ENCODE results near the gene EPHA5.

EPHA5 gene

DNA sequence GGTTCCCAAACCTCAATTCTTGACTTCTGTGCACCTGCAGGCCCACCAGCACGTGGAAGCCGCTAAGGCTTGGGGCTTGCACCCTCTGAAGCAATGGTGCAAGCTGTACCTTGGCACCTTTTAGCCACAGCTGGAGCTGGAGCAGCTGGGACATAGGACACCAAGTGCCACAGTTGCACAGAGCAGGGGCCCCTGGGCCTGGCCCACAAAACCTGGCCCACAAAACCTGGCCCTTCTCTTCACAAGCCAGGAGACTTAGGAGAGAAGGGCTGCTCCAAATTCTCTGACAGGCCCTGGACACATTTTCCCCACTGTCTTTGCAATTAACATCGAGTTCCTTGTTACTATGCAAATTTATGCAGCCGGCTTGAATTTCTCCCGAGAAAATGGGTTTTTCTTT is 197.8 kb downstream of the EPHA5 start:
- DNase-seq: no peak

GRCh38 chr4:65467068-65467680 is 203.1 kb downstream of the EPHA5 start:
- no peak for DNase-seq

DNA sequence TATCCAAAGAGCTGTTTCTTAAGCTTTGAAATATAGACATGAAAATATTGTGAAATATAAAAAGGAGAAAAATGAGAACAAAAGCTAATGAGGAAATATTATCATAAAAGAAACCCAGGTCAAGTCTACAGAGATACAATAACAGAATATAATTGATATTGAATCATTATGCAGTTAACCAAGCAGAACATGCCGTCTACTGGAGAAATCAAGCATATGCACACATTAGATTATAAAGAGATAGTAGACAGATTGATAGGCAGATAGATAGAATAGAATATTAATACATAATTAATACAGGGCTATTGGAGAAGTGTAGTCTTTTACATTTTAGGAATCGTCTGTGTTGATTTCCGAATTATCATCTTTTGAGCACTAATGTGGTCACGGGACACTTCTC is 208.5 kb downstream of the EPHA5 start:
- no peak for DNase-seq

GRCh38 chr4:65457011-65457410 is 213.3 kb downstream of the EPHA5 start:
- no peak for DNase-seq

DNA sequence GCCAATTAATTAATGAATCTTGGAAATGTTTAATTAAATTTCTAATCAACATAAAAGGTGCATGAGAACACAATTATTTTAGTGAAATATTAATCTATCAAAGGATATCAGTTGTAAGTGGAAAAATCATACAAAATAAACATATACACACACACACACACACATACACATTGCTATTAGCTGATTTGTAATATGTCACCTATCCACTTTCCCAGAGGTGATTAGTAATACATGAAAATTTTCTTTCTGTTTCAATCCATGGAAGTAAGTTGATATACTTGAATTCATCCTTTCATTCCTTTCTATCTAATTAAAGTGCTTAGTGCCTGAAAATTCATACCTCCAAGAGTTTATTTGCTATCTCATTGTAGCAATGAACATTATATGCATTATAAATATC is 213.7 kb downstream of the EPHA5 start:
- no peak for DNase-seq

DNA sequence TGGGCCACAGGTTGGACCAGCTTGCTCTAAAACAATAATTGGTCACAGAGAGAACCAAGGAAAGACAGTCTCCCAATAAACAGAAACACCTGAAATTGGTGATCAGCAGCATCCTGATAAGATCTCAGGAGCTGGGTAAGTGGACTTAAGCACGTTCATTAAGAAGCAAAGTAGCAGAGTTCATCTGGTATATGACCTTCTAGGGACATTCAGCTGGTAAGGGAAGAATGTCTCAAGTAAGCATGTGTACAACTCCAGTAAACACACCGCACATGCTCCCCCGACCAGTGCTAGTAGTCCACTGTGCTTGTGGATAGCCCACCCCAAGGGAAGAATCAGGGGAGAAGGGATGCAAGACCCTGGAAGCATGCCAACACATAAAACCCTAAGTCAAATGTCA is 216.9 kb downstream of the EPHA5 start:
- DNase-seq: no peak

- peak; percentile 8 for DNase-seq
Observed at GRCh38 chr4:65450899-65451298, 219.4 kb downstream of the EPHA5 start.

GRCh38 chr4:65437102-65437501 is 233.2 kb downstream of the EPHA5 start:
- DNase-seq: no peak

DNA sequence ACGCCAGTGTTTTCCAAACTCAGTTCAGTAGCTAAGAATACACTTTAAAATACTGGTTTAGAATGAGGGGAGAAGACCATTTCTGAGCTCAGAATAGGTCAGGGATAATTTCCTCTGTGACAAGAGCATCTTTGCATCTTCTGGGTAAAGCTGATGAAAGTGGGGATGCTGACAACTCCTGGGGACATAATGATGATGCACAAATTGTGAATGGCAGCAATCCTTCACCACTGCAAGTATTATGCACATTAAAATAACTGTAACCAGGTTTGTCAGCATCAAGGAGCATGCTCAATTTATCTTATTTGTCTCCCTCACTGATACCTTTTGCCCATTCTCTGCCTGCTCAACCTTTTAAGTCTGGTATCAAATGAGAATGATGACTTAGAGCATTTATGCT is 248.2 kb downstream of the EPHA5 start:
- DNase-seq: no peak

DNA sequence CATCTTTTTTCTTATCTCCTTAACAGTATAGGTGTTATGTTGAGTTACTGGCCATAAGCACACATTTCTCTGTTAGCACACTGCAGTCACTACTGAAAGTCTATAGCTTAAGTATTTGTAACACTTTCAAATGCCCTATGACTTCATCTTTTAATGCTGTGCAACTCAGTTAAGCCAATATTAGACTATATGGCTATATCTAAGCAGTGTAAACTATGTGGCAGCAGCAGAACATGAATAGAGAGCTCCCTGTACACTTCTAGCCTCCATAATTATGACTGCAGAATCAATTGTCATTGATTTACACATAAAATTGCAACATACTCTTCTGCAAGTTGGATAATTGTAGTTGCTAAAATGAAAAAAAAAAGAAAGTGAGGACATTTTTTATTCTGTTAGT is 250.3 kb downstream of the EPHA5 start:
- DNase-seq: no peak

DNA sequence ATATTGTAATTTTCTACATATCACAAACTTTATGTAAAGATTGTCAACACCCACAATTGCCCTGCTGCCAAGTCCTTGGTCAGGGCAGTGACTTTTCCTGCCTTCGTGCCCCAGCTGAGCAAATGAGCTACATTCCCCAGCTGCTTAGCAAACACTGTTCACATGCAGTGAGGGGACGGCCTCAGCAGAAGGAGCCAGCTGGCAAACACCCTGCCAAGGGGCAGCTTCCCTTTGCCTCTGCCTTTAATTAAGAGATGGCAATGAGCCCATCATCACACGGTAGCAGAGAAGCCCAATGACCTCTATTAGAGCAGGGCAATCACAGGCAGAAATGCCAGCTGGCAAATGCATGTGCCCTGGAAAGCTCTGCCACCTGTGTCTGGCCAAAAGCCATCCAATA is 253.4 kb downstream of the EPHA5 start:
- DNase-seq: peak; percentile 85

DNA sequence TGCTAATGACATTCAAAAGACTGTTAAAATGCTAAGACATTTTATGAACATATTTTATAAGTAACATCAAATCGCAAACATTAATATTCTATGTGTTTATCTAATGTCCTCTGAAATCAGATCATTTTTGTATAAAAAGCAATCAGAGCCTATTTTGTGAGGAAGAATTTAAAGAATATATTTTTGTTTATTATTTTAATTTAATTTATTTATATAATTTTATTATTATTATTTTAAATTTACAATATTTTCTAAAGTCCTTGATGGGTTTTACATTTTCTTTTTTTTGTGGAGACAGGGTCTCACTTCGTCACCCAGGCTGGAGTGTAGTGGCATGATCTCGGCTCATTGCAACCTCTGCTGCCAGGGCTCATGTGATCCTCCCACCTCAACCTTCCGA is 262.8 kb downstream of the EPHA5 start:
- DNase-seq: no peak

DNA sequence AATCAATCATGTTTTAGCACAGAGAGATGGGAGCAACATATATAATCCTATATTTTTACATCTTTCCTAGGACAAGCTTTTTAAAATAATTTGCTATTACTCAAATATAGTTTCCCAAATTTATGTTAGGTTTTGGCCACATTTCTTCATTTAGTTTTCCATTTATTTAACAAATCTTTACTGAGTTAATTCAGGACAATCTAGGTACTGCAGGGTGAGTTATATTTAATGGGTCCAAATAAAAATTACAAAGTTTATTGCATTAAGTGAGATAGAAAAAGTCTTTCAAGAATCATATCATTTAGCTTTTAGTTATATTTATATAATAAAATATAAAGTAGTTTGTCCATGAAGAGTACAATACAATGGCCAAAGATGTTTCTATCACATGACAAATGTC is 269.2 kb downstream of the EPHA5 start:
- no peak for DNase-seq

- DNase-seq: no peak
Observed at GRCh38 chr4:65399084-65399483, 271.2 kb downstream of the EPHA5 start.

- DNase-seq: peak; percentile 6
Observed at GRCh38 chr4:65393078-65393477, 277.2 kb downstream of the EPHA5 start.

GRCh38 chr4:65392488-65392887 is 277.8 kb downstream of the EPHA5 start:
- DNase-seq: no peak

DNA sequence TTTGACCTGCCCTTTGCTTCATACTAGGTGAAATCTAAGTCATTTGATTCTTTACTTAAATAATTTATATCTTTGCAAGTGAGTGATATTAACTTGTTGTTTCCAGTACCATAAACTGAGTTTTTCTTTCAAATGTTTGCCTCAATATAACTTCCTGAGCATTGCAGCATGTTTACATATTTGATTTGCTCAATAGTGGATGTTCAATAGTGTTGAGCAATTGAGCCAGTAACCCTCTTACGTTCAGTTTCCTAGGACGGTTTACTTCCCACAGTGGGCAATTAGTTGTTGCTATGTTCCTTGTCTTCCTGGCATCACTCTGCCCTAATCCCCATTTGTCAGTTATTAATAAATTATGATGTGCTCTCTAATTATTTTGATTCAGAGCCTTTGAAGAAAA is 278.5 kb downstream of the EPHA5 start:
- DNase-seq: no peak

DNA sequence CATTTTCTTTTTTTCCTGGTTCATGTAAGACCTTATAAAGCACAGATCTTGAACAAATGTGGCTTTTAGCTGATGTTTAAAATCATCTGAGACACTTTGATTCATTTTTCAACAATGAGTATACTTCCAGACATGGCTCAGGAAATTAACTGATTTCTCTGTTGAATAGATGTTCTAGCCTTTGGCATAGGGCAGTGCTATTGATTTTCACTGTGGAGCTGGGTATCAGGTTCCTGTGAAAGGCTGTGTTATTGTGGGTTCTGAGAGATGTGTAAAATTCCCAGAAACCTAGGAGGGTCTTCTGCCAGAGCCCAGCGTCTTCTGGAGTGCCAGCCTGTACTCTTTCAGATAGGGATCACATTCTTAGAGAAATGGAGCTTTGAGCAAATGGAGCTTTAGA is 278.9 kb downstream of the EPHA5 start:
- no peak for DNase-seq

DNA sequence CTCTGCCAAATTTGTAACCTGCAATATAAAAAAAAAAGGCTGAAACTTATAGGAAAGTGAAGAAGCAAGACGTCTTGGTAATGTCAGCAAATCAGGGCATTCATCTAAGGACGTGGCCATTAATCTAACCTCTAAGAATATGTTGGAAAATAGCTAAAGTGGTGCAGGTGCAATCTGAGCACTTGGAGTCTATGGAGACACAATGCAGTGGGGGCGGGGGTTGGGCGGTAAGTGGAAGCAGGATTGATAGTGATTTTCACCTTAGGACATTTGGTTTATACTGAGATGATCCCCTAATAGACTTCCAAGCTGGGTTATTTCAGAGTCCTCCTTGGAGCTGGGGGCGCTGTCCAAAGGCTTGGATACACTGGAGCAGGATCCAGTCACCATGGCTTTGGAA is 283.4 kb downstream of the EPHA5 start:
- no peak for DNase-seq

GRCh38 chr4:65383589-65384305 is 286.5 kb downstream of the EPHA5 start:
- DNase-seq: no peak

DNA sequence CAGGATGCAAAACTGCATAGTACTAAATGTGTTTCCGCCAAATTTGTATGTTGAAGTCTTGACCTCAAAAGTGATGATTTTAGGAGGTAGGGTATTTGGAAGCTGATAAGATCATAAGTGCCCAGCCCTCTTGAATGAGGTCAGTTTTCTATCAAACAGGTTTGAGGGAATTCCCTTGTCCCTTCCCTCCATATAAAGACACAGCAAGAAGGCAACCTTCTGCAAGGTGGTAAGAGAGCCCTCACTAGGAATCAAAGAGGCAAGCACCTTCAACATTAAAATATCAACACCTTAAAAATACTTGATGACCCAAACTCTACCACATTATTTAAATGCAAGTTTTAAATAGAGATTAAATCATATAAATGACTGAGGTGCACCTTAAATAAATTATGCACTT is 288.6 kb downstream of the EPHA5 start:
- no peak for DNase-seq

DNA sequence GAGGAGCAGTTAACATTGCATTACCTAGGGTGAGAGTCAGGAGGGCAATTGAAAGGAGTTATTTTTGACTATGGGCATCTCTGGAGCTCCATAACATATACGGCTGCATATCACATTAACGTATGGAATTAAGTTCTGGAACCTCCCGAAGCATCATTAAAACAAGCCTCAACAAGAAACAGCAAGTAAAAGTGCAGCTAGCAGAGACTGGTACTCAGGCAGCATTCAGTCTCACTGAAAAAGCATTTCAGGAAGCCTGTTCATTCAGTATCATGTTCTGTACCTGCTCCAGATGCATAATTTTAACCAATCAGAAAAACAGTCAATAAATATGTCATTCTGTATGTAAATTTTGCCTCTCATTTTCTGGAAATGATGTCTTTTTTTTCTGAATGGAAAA is 299.6 kb downstream of the EPHA5 start:
- DNase-seq: no peak

GRCh38 chr4:65367306-65367705 is 303.0 kb downstream of the EPHA5 start:
- no peak for DNase-seq

DNA sequence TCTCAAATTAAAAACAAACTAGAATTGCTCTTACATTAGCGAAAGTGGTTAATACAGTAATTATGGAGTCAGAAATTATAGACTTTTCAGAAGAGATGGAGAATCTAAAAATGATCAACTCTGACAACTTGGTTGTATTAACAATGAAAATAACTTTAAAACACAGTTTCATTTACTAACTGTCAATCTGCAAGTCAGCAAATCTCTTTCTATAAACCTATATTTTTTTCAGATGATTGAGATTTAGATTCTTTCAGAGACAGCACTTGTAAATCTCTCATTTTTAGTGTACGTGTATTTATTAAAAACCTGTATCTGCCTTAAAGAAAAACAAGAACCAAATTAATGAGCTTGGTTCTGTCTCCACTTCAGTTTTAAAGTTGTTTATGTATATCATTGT is 311.4 kb downstream of the EPHA5 start:
- DNase-seq: no peak

GRCh38 chr4:65353098-65353497 is 317.2 kb downstream of the EPHA5 start:
- no peak for DNase-seq

All from DMS53 (cell line).